T-helper 1 cell (primary cell): ENCODE data around the gene MAD1L1.

Experiments
- DNase-seq, 5 donors: peaks; one replicate each; pipeline ENCODE4 v3.0.0-alpha.2; 2012 to 2020

MAD1L1 gene

GRCh38 chr7:2257651-2258050 is 24.9 kb upstream of the MAD1L1 start:
- no peak for DNase-seq

DNA sequence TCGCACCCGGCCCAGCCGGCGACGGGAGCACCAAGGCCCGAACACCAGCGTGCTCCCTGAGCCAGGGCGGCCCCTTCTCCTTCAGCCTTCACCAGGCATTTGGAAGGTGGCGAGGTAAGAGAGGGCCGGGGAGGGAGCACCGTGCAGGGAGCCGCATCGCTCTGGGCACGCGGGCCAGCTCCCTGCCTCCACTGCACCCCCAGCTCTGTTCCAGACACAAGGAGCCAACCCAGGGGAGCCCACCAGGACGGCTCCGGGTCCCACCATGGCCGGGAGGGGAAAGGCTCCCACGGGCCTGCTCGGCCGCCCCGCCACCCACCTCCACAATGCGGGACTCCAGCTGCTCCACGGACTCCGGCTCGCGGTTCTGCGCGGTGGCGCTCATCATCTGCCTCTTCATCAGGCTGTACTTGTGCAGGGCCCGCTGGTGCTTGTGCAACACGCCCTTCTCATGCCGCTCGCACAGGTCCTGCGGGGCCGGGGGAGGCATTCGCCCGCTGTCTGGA is 24.4 kb upstream of the MAD1L1 start:
- no peak for DNase-seq

- no peak for DNase-seq
These were observed 23.7 kb upstream of the MAD1L1 start for GRCh38 chr7:2256306-2257045.

- no peak for DNase-seq
These were observed 22.7 kb upstream of the MAD1L1 start for GRCh38 chr7:2255145-2256139.

GRCh38 chr7:2254429-2255144 is 21.8 kb upstream of the MAD1L1 start:
- no peak for DNase-seq

GRCh38 chr7:2253525-2254244 is 20.9 kb upstream of the MAD1L1 start:
- DNase-seq = no peak

DNA sequence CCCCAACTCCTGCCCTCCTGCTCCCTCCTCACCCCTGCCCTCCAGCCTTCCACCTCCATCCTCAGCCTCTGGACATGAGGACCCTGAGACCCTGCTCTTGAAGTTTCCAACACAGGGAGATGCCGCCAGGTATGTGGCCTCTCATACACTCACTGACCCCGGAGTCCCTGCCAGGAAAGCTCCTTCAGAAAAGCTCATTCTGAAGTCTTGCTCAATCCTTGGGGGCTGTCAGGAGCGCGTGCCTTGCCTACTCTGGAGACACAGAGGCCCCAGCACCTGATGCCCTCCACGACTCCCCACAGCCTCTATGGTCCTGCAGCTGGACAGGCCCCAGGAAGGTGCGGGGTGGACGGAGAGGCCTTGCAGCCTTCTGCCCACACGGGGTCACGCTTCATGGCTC is 20.3 kb upstream of the MAD1L1 start:
- no peak for DNase-seq

DNA sequence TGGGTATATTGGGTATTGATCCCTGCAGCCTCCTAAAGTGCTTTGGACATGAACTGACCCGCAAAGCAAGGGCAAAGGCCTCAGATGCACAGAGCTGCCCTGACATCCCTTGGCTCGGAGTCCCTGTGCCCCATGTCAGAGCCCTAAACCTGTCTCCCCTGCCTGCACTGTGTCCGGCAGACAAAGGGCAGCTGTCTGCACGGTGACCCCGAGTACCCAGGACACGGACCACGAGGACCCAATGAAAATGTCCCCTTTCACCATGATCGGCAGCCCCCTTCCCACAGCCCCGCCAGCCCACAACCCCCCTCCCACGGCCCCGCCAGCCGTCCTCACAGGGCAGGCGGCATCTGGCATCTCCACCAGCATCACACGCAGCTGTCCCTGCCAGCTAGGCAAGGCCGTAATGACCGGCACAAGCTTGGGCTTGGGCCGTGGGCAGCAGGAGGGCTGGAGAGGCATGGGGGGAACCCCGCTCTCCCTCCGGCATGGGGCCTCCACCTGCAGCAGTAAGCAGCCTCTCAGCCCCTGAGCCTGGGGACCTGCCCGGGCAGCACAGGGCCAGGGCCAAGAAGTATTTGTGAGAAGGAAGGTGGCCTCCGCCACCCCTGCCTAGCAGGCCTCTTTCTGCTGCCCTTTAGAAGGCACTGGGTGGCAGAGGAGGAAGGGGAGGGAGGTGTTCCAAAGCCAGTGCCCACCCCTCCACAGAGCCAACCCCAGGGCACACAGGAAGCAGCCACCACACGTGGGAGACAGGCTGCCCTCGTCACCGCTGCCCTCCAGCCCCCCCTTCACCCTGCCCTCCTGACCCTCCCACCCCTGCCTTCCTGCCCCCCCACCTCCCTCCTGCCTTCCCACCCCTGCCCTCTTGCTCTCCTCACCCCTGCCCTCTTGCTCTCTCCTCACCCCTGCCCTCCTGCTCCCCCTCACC is 19.4 kb upstream of the MAD1L1 start:
- DNase-seq = no peak

- DNase-seq = no peak
These were observed 18.6 kb upstream of the MAD1L1 start for GRCh38 chr7:2251381-2251780.

- no peak for DNase-seq
These were observed 17.1 kb upstream of the MAD1L1 start for GRCh38 chr7:2249744-2250323.

GRCh38 chr7:2248984-2249694 is 16.4 kb upstream of the MAD1L1 start:
- DNase-seq = peak in 1 of 5 donors; percentile 49

DNA sequence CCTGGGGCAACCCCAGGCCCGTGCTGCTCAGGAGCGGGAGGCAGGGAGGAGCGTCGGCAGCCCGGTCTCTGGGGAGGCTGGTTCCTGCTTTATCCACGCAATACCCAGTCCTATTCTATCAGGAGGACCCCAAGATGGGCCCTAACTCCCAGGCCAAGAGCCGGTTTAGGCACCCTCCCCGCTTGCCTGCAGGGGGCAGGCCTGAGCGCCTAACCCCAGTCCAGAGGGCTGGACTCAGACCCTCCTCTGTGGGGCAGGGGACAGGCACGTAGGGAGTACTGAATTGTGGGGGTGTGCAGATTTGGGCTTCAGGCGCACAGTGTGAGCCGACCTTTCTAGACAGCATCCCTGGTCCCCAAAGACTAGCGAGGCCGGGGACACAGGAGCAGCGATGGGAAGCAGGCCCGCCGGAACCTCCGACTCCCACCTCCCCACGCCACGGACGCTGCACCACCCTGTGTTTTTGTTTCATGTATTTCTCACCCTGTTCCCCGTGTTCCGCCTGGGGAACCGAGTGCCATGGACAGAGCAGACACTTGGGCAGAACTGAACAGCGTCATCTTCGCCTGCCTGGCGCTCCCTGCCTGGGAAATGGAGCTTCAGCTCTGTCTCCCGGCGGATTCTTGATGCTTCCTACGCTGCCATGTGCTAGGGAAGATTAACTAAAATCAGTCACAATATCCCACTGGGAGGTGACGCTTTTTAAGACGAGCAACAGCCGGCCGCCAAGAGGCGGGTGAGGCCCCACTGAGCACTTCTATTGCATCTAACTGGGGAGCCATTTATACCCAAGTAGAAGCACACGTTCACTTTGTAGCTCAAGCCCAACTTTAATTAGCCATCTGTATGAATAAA is 14.6 kb upstream of the MAD1L1 start:
- DNase-seq = no peak

- DNase-seq = no peak
These were observed 13.3 kb upstream of the MAD1L1 start for GRCh38 chr7:2245883-2246675.

DNA sequence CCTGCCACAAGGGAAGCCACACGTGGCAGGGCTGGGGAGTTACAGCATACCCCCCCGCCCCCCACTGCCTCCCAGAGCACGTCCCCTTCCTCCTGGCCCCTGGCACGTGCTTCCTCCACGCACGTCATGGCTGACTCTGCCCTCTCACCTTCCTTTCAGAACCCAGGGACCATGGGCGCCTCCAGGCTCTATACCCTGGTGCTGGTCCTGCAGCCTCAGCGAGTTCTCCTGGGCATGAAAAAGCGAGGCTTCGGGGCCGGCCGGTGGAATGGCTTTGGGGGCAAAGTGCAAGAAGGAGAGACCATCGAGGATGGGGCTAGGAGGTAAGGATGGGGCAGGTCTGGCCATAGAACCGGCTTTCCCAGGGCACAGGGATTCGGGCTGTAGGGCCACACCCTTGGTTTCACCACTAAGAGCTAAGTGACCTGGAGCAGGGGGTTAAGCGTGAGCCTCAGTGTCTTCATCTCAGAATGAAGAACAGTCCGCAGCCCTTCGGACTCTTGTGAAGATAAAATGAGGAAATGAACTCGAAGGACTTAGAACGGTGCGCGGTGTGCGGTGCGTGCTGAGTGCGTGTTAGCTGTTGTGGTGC is 11.8 kb upstream of the MAD1L1 start:
- no peak for DNase-seq

DNA sequence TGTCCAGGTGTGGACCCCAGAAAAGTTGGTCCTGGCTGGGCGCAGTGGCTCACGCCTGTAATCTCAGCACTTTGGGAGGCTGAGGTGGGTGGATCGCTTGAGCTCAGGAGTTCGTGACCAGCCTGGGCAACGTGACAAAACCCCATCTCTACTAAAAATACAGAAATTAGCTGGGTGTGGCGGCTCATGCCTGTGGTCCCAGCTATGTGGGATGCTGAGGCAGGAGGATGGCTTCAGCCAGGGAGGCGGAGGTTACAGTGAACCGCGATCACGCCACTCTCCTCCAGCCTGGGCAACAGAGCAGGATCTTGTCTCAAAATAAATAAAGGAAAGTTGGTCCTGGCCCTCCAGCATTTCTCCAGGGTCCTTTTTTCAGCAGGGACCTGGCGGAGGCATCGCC is 10.7 kb upstream of the MAD1L1 start:
- DNase-seq = no peak

DNA sequence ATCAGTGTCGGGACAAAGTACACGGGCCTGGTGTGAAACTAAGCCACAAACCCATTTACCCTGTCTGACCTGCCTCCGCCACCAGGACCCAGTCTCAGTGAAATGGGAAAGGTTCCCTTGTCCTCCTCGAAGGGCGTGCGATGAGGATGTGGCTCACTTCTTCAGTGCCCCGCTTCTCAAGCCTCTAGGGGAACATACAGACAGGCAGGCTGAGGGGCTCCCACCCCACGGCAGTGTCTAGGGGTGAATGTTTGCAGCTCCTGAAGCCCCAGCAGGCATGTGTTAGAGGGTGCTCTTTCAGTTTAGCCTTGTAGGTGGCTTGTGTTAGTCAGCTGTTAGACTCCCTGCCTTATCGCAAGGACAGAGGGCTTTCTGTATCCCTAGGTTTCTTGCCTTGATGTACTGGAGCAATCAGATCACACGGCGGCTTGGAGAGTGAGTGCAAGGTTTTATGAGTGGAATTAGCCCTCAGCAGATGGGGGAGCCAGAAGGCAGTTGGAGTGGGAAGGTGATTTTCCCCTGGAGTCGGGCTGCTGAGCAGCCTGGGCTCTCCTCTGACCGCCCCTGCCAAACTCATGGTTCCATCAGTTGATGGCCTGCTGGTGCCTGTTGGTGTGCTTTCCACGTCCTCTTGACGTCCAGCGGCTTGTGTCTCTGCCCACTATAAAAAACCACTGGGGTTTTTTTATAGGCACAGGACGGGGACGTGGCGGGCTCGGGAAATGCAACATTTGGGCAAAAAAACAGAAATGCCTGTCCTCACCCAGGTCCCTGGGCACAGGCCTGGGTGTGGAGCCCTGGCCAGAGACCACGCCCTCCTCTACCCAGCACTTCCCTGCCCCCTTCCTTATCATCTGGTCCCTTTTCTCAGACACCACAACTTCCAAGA is 10.0 kb upstream of the MAD1L1 start:
- DNase-seq = peak in 2 of 5 donors; percentile 13 to 32
